Nephron (organoid): ENCODE measurements around the gene KIF2A.

Experiments used
- H3K27ac Mint-ChIP-seq, 3 experiments: 2 replicates each; pipeline ENCODE4 v1.8.0; 2020; ENCODE audit warnings: mixed read lengths in 3 of 3, mild to moderate bottlenecking in 2 of 3, moderate library complexity in 1 of 3
- H3K27me3 Mint-ChIP-seq: 2 replicates; pipeline ENCODE4 v1.8.0; 2021; ENCODE audit warnings: low read depth, mild to moderate bottlenecking, moderate library complexity, mixed read lengths
- H3K36me3 Mint-ChIP-seq: 2 replicates; pipeline ENCODE4 v1.8.0; 2020; ENCODE audit warnings: low read depth, mixed read lengths
- H3K4me1 Mint-ChIP-seq: 2 replicates; pipeline ENCODE4 v1.8.0; 2020; ENCODE audit warnings: mixed read lengths
- H3K4me3 Mint-ChIP-seq, 3 experiments: 2 replicates each; pipeline ENCODE4 v1.8.0; 2020; ENCODE audit warnings: mild to moderate bottlenecking in 3 of 3, mixed read lengths in 3 of 3, moderate library complexity in 2 of 3
- H3K9me3 Mint-ChIP-seq: 2 replicates; pipeline ENCODE4 v1.8.0; 2020; ENCODE audit warnings: mixed read lengths
- CTCF ChIP-seq, 3 experiments: fragments of 200-600 bp; sonication (generic); IDR thresholded peaks; one replicate each; pipeline ENCODE4 v1.5.0; 2021; ENCODE audit warnings: antibody characterized with exemption in 3 of 3; ENCODE audit not compliant: unreplicated experiment in 3 of 3

The KIF2A gene

DNA sequence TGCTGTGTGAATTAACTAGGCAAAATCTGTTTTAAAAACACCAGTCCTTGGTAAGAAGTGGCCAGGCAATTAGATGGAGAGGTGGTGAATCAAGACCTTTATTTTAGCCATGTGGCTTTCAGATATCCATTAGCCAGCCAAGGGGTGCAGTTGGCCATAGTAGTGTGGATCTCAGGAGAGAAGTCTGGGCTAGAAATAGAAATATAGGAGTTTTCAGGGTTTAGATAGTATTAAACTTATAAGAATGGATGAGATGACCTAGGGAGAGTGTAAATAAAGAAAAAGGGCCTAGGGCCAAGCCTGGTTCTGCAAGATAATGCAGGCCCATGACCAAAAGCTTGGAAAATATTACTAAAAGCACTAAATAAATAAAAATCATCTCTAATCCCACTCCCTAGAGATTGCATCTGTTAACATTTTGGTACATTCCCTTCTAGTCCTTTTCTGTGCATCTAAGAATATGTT lies 40.3 kb upstream of the KIF2A start:
- peak overlapping the region; percentile 24 to 45 (median 26) for H3K27ac Mint-ChIP-seq
- peaks cover 47% of the 10 kb centered on the region for H3K4me1 Mint-ChIP-seq
- no peaks in the 10 kb centered on the region for H3K27me3 Mint-ChIP-seq
- TF ChIP-seq CTCF (IDR thresholded peaks at IDR 0.05; ENCODE audit: unreplicated experiment in 3 of 3): no peak
- H3K9me3 Mint-ChIP-seq: no peaks in the 10 kb centered on the region
- H3K36me3 Mint-ChIP-seq: no peaks in the 10 kb centered on the region
- no peak overlapping the region for H3K4me3 Mint-ChIP-seq

DNA sequence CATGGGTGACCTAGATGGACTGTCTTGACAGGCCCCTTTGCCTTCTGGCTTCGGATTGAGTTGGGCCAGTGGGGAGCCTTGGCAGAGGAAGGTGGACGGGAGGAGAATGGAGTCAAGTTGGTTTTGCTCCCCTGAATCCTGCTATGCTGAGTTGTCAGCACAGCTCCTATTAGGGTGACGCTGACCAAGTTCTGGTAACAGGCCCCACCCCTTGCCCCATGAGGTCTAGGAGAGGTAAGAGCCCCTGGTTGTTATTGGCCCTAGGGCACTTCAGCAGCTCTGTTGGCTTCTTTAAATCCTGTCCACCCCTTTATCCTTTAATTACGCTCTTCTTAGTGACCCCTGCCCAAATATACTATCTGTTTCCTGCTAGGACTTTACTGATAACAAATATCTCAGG lies 39.4 kb upstream of the KIF2A start:
- H3K4me1 Mint-ChIP-seq: peaks cover 38% of the 10 kb centered on the region
- TF ChIP-seq CTCF (IDR thresholded peaks at IDR 0.05; ENCODE audit: unreplicated experiment in 3 of 3): no peak
- H3K36me3 Mint-ChIP-seq: no peaks in the 10 kb centered on the region
- H3K4me3 Mint-ChIP-seq: no peak overlapping the region
- H3K27me3 Mint-ChIP-seq: no peaks in the 10 kb centered on the region
- H3K27ac Mint-ChIP-seq: peak overlapping the region in 2 of 3 experiments; percentile 45 to 47
- H3K9me3 Mint-ChIP-seq: no peaks in the 10 kb centered on the region

DNA sequence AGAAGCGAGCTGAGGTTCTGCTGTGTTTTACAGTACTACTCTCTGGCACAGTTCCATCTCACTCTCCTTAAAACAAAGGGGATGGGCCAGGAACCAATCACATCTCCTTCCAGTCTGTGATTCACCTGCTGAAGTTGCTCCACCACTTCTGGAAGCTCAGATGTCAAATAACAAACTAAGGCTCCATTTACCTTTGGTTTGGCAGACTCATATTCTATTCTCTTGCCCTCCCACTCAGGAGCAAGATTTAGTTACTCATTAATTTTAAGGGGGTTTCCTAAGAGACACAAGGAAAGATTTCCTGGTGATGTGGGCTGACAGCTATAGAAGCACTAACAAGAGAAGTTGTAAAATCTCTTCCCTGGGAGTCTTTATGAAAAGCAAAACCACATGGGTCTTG lies 37.8 kb upstream of the KIF2A start:
- Mint-ChIP-seq H3K4me3 (no peak overlapping the region), H3K27me3 (peaks cover 4% of the 10 kb centered on the region), H3K4me1 (peaks cover 38% of the 10 kb centered on the region), H3K36me3 (no peaks in the 10 kb centered on the region), H3K27ac (peak overlapping the region; percentile 78 to 89 (median 86)), H3K9me3 (no peaks in the 10 kb centered on the region)
- TF ChIP-seq CTCF (IDR thresholded peaks at IDR 0.05; ENCODE audit: unreplicated experiment in 3 of 3): no peak

- TF ChIP-seq CTCF (IDR thresholded peaks at IDR 0.05; ENCODE audit: unreplicated experiment in 3 of 3): no peak
Observed at GRCh38 chr5:62268792-62269191, 37.2 kb upstream of the KIF2A start.

GRCh38 chr5:62271370-62271769 lies 34.6 kb upstream of the KIF2A start:
- H3K36me3 Mint-ChIP-seq: no peaks in the 10 kb centered on the region
- H3K27me3 Mint-ChIP-seq: peaks cover 4% of the 10 kb centered on the region
- peaks cover 25% of the 10 kb centered on the region for H3K4me1 Mint-ChIP-seq
- no peak overlapping the region for H3K27ac Mint-ChIP-seq
- no peak for TF ChIP-seq CTCF (IDR thresholded peaks at IDR 0.05; ENCODE audit: unreplicated experiment in 3 of 3)
- no peak overlapping the region for H3K4me3 Mint-ChIP-seq
- H3K9me3 Mint-ChIP-seq: no peaks in the 10 kb centered on the region

More at GRCh38 chr5:62268792-62269191, 37.2 kb upstream of the KIF2A start:
- H3K27ac Mint-ChIP-seq: peak overlapping the region; percentile 53 to 89 (median 86)
- peaks cover 38% of the 10 kb centered on the region for H3K4me1 Mint-ChIP-seq
- no peaks in the 10 kb centered on the region for H3K9me3 Mint-ChIP-seq
- H3K36me3 Mint-ChIP-seq: no peaks in the 10 kb centered on the region
- H3K27me3 Mint-ChIP-seq: peaks cover 4% of the 10 kb centered on the region
- H3K4me3 Mint-ChIP-seq: no peak overlapping the region

- no peak for TF ChIP-seq CTCF (IDR thresholded peaks at IDR 0.05; ENCODE audit: unreplicated experiment in 3 of 3)
- Mint-ChIP-seq H3K27ac (no peak overlapping the region), H3K4me3 (no peak overlapping the region), H3K27me3 (peaks cover 4% of the 10 kb centered on the region), H3K36me3 (no peaks in the 10 kb centered on the region), H3K9me3 (no peaks in the 10 kb centered on the region), H3K4me1 (peaks cover 20% of the 10 kb centered on the region)
Observed at GRCh38 chr5:62271870-62272269, 34.1 kb upstream of the KIF2A start.
